Measurements from ENCODE around the gene OR6N2. TPM values are rescaled to one million over a fixed set of nuclear protein-coding genes. Genes with fewer than 3 reads are reported as not detected.

The OR6N2 gene
- total RNA-seq, 1 donor from 2014 or later = not detected

GRCh38 chr1:158771950-158772866 lies 8.8 kb downstream of the OR6N2 start, which contains the start of gene OR6N1:
Gene OR6N1 (minus strand): TSS chr1:158772195. CDS start chr1:158766682, 5,513 bp downstream.
- Histone ChIP-seq H3K36me3 (ENCODE audit: control insufficient read depth in 3 of 3, insufficient read depth in 3 of 3, low read length in 3 of 3) (no peaks in the 10 kb centered on the region), H3K27me3 (ENCODE audit: control insufficient read depth in 3 of 3, insufficient read depth in 3 of 3, low read length in 3 of 3) (no peaks in the 10 kb centered on the region), H3K9me3 (ENCODE audit: control insufficient read depth in 3 of 3, low read length in 3 of 3) (no peaks in the 10 kb centered on the region), H3K9ac (ENCODE audit: low read depth in 1 of 3, low read length in 3 of 3) (no peak within 1 kb of the TSS), H3K27ac (ENCODE audit: low read depth, low read length) (no peak within 1 kb of the TSS), H3K4me3 (ENCODE audit: low read length in 3 of 3) (no peak within 1 kb of the TSS), H3K4me1 (ENCODE audit: control insufficient read depth in 3 of 3, insufficient read depth in 3 of 3, low read length in 3 of 3) (no peaks in the 10 kb centered on the region)

GRCh38 chr1:158754420-158754819 lies 26.6 kb downstream of the OR6N2 start, which contains the start of gene OR6K6:
Gene OR6K6 (plus strand): TSS chr1:158754720. CDS start chr1:158754888, 168 bp downstream.
- H3K4me3 ChIP-seq (ENCODE audit: low read length in 3 of 3) = no peak within 1 kb of the TSS

GRCh38 chr1:158752155-158752712 lies 28.8 kb downstream of the OR6N2 start:
- Histone ChIP-seq H3K9ac (ENCODE audit: low read depth in 1 of 3, low read length in 3 of 3) (no peak overlapping the region), H3K27ac (ENCODE audit: low read depth, low read length) (no peak overlapping the region)

More at GRCh38 chr1:158754420-158754819, 26.6 kb downstream of the OR6N2 start, which contains the start of gene OR6K6:
- no peak within 1 kb of the TSS for H3K9ac ChIP-seq (ENCODE audit: low read depth in 1 of 3, low read length in 3 of 3)
- H3K27ac ChIP-seq (ENCODE audit: low read depth, low read length) = no peak within 1 kb of the TSS
- H3K27me3 ChIP-seq (ENCODE audit: control insufficient read depth in 3 of 3, insufficient read depth in 3 of 3, low read length in 3 of 3) = no peaks in the 10 kb centered on the region
- no peaks in the 10 kb centered on the region for H3K36me3 ChIP-seq (ENCODE audit: control insufficient read depth in 3 of 3, insufficient read depth in 3 of 3, low read length in 3 of 3)
- no peaks in the 10 kb centered on the region for H3K9me3 ChIP-seq (ENCODE audit: control insufficient read depth in 3 of 3, low read length in 3 of 3)
- H3K4me1 ChIP-seq (ENCODE audit: control insufficient read depth in 3 of 3, insufficient read depth in 3 of 3, low read length in 3 of 3) = no peaks in the 10 kb centered on the region

DNA sequence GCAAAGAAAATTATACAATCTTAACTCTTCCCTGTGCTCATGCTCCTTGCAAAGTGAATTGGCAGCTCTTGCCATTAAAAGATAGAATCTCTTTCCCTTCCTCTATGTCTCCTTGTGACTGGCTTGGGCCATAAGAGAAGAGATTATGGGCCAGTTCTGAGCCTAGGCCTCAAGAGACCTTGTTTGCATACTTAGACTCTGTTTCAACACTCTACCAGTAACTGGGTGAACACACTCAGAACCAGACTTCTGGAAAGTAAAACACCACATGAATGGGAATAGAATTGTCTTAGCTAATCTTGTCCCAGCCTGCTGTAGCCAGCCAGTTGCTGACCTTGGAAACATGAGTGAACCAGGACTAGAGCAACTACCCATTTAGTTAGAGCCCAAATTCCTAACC lies 45.2 kb downstream of the OR6N2 start:
- no peaks in the 10 kb centered on the region for H3K9me3 ChIP-seq (ENCODE audit: control insufficient read depth in 3 of 3, low read length in 3 of 3)
- no peak overlapping the region for H3K9ac ChIP-seq (ENCODE audit: low read depth in 1 of 3, low read length in 3 of 3)
- H3K4me3 ChIP-seq (ENCODE audit: low read length in 3 of 3) = no peak overlapping the region
- H3K27ac ChIP-seq (ENCODE audit: low read depth, low read length) = no peak overlapping the region
- H3K36me3 ChIP-seq (ENCODE audit: control insufficient read depth in 3 of 3, insufficient read depth in 3 of 3, low read length in 3 of 3) = no peaks in the 10 kb centered on the region
- no peaks in the 10 kb centered on the region for H3K27me3 ChIP-seq (ENCODE audit: control insufficient read depth in 3 of 3, insufficient read depth in 3 of 3, low read length in 3 of 3)
- H3K4me1 ChIP-seq (ENCODE audit: control insufficient read depth in 3 of 3, insufficient read depth in 3 of 3, low read length in 3 of 3) = no peaks in the 10 kb centered on the region

More at GRCh38 chr1:158752155-158752712, 28.8 kb downstream of the OR6N2 start:
- no peaks in the 10 kb centered on the region for H3K27me3 ChIP-seq (ENCODE audit: control insufficient read depth in 3 of 3, insufficient read depth in 3 of 3, low read length in 3 of 3)
- no peaks in the 10 kb centered on the region for H3K4me1 ChIP-seq (ENCODE audit: control insufficient read depth in 3 of 3, insufficient read depth in 3 of 3, low read length in 3 of 3)
- H3K4me3 ChIP-seq (ENCODE audit: low read length in 3 of 3) = no peak overlapping the region
- no peaks in the 10 kb centered on the region for H3K36me3 ChIP-seq (ENCODE audit: control insufficient read depth in 3 of 3, insufficient read depth in 3 of 3, low read length in 3 of 3)
- H3K9me3 ChIP-seq (ENCODE audit: control insufficient read depth in 3 of 3, low read length in 3 of 3) = no peaks in the 10 kb centered on the region

- H3K4me1 ChIP-seq (ENCODE audit: control insufficient read depth in 3 of 3, insufficient read depth in 3 of 3, low read length in 3 of 3) = no peaks in the 10 kb centered on the region
- H3K9me3 ChIP-seq (ENCODE audit: control insufficient read depth in 3 of 3, low read length in 3 of 3) = no peaks in the 10 kb centered on the region
- H3K36me3 ChIP-seq (ENCODE audit: control insufficient read depth in 3 of 3, insufficient read depth in 3 of 3, low read length in 3 of 3) = no peaks in the 10 kb centered on the region
- no peak overlapping the region for H3K4me3 ChIP-seq (ENCODE audit: low read length in 3 of 3)
- no peak overlapping the region for H3K9ac ChIP-seq (ENCODE audit: low read depth in 1 of 3, low read length in 3 of 3)
- no peak overlapping the region for H3K27ac ChIP-seq (ENCODE audit: low read depth, low read length)
- no peaks in the 10 kb centered on the region for H3K27me3 ChIP-seq (ENCODE audit: control insufficient read depth in 3 of 3, insufficient read depth in 3 of 3, low read length in 3 of 3)
These were observed 48.5 kb downstream of the OR6N2 start for GRCh38 chr1:158732524-158732923.

GRCh38 chr1:158731707-158732106 lies 49.3 kb downstream of the OR6N2 start:
- H3K4me1 ChIP-seq (ENCODE audit: control insufficient read depth in 3 of 3, insufficient read depth in 3 of 3, low read length in 3 of 3) = no peaks in the 10 kb centered on the region
- H3K27ac ChIP-seq (ENCODE audit: low read depth, low read length) = no peak overlapping the region
- H3K4me3 ChIP-seq (ENCODE audit: low read length in 3 of 3) = no peak overlapping the region
- H3K36me3 ChIP-seq (ENCODE audit: control insufficient read depth in 3 of 3, insufficient read depth in 3 of 3, low read length in 3 of 3) = no peaks in the 10 kb centered on the region
- no peaks in the 10 kb centered on the region for H3K27me3 ChIP-seq (ENCODE audit: control insufficient read depth in 3 of 3, insufficient read depth in 3 of 3, low read length in 3 of 3)
- H3K9ac ChIP-seq (ENCODE audit: low read depth in 1 of 3, low read length in 3 of 3) = no peak overlapping the region
- no peaks in the 10 kb centered on the region for H3K9me3 ChIP-seq (ENCODE audit: control insufficient read depth in 3 of 3, low read length in 3 of 3)

DNA sequence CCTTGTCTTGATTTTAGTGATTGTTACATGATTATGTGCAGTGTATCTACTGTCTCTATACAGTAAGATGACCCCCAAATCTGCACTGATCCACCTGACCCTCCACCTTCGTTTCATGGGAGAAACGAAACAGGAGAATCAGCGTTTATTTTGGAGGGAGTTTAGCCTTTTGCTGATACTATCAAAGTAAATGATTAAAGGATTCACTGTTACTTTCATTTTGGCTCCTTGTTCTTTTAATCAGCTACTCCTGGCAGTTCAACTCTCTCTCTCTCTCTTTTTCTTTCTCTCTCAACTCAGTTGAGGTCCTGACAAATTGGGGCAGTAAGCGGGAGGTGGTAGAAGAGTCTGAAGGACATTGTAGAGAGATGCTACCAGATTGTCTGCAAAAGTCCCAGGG lies 50.6 kb downstream of the OR6N2 start:
- Histone ChIP-seq H3K9me3 (ENCODE audit: control insufficient read depth in 3 of 3, low read length in 3 of 3) (no peaks in the 10 kb centered on the region), H3K4me1 (ENCODE audit: control insufficient read depth in 3 of 3, insufficient read depth in 3 of 3, low read length in 3 of 3) (no peaks in the 10 kb centered on the region), H3K27me3 (ENCODE audit: control insufficient read depth in 3 of 3, insufficient read depth in 3 of 3, low read length in 3 of 3) (no peaks in the 10 kb centered on the region), H3K27ac (ENCODE audit: low read depth, low read length) (no peak overlapping the region), H3K9ac (ENCODE audit: low read depth in 1 of 3, low read length in 3 of 3) (no peak overlapping the region), H3K4me3 (ENCODE audit: low read length in 3 of 3) (no peak overlapping the region), H3K36me3 (ENCODE audit: control insufficient read depth in 3 of 3, insufficient read depth in 3 of 3, low read length in 3 of 3) (no peaks in the 10 kb centered on the region)

DNA sequence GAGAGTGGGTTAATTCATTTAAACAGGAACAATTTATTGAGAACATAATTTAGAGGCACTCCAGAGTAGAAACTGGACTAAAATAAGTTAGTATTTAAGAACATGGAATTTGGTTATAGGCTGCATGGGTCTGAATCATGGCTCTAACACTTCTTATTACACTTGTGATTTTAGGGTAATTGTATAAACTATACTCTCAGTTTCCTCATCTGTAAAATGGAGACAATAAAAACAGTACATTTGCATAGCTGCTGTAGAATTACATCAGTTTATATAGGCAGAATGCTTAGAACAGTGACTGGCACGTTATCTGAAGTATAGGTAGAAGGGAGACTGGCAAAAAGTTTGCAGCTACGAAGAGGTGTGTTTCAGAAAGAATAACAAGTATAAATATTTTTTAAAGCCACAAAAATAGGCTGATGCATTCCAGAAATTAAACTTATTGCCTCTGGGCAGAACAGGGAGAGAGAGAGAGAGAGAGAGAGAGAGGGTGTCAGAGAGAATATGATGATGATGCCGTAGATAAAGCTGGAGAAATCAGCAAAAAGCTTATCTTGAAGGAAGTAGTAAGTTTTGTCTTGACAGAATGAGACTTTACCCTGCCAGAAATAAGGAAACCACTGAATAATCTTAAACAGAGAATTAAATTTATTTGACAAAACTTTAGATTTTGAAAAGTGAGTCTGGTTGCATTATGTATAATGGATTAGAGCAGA lies 52.3 kb downstream of the OR6N2 start:
- Histone ChIP-seq H3K4me3 (ENCODE audit: low read length in 3 of 3) (no peak overlapping the region), H3K4me1 (ENCODE audit: control insufficient read depth in 3 of 3, insufficient read depth in 3 of 3, low read length in 3 of 3) (no peaks in the 10 kb centered on the region), H3K9me3 (ENCODE audit: control insufficient read depth in 3 of 3, low read length in 3 of 3) (no peaks in the 10 kb centered on the region), H3K9ac (ENCODE audit: low read depth in 1 of 3, low read length in 3 of 3) (no peak overlapping the region), H3K27ac (ENCODE audit: low read depth, low read length) (no peak overlapping the region), H3K27me3 (ENCODE audit: control insufficient read depth in 3 of 3, insufficient read depth in 3 of 3, low read length in 3 of 3) (no peaks in the 10 kb centered on the region), H3K36me3 (ENCODE audit: control insufficient read depth in 3 of 3, insufficient read depth in 3 of 3, low read length in 3 of 3) (no peaks in the 10 kb centered on the region)

DNA sequence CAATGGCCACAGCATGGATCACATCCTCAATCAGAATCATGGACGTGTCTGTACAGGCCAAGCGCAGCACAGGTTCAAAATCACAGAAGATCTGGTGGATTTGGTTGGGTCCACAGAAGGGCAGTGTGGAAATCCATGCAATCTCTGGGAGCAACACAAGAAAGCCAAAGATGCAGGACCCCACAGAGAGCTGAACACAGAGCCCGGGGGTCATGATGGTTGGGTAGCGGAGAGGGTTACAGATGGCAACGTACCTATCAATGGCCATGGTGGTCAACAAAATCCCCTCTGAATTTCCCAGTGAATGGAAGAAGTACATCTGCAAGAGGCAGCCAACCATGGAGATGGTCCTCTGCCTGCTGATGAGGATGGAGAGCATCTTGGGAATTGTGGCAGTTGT lies 56.6 kb downstream of the OR6N2 start:
- Histone ChIP-seq H3K9me3 (ENCODE audit: control insufficient read depth in 3 of 3, low read length in 3 of 3) (no peaks in the 10 kb centered on the region), H3K36me3 (ENCODE audit: control insufficient read depth in 3 of 3, insufficient read depth in 3 of 3, low read length in 3 of 3) (no peaks in the 10 kb centered on the region), H3K4me3 (ENCODE audit: low read length in 3 of 3) (no peak overlapping the region), H3K27me3 (ENCODE audit: control insufficient read depth in 3 of 3, insufficient read depth in 3 of 3, low read length in 3 of 3) (no peaks in the 10 kb centered on the region), H3K27ac (ENCODE audit: low read depth, low read length) (no peak overlapping the region), H3K9ac (ENCODE audit: low read depth in 1 of 3, low read length in 3 of 3) (no peak overlapping the region), H3K4me1 (ENCODE audit: control insufficient read depth in 3 of 3, insufficient read depth in 3 of 3, low read length in 3 of 3) (no peaks in the 10 kb centered on the region)
